Measurements from ENCODE around the gene MACIR. TPM values are rescaled to one million over a fixed set of nuclear protein-coding genes. Genes with fewer than 3 reads are reported as not detected.

The MACIR gene
- total and polyA plus RNA-seq, 9 of the 15 experiments (the other 6 are each of a cell fraction or from before 2014, with no cell fraction given), result 1.4 to 11.6 (median 9.4) TPM

DNA sequence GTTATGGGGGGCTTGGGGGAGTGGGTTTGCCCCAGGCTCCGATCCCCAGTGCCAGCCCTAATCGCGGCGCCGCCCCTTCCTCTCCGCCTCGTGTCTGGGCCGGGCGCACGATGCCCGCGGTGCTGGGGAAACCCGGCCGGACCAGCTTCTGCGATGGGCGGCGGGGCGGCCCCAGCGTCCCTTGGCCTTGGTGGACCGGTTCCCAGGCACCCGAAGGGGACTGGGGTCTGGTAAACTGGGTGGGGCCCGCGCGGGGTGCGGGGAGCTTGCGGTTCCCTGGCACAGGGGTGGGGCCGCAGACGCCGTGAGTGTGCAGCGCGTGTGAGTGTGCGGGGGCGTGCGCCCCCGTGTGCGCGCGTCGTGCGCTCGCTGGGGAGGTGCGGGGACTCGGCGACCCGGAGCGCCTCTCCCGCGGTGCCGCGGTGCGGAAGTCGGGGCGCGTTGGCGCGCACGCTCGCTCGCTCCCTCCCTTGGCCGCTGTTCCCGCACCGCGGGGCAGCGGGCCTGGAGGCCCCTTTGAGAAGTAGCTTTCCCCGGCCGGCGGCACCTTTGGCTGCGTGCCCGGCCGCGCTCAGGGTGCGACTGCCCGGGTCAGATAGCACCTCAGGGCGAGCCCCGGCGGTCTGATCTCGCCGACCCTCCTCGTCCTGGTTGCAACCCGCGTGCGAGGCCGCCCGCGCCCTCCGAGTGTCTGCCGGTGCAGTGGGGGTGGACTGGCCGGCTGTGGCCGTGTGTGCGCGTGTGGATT, 568 bp downstream of the MACIR start (continued):
- no peak for TF ChIP-seq RFX1 (IDR thresholded peaks at IDR 0.05)
- TF ChIP-seq HEY1 (CRISPR knock-in tag; IDR thresholded peaks at IDR 0.05; ENCODE audit: borderline replicate concordance), result no peak
- 0 out of 2 replicates have a peak, but pooled peaks have one; percentile 0 for TF ChIP-seq TEAD4 (IDR thresholded peaks at IDR 0.05; ENCODE audit: low read length)
- no peak for TF ChIP-seq TEAD4 (CRISPR knock-in tag; IDR thresholded peaks at IDR 0.05; ENCODE audit: borderline replicate concordance)
- no peak for TF ChIP-seq ZNF444 (CRISPR knock-in tag; IDR thresholded peaks at IDR 0.05)
- no peak for TF ChIP-seq SFPQ (IDR thresholded peaks at IDR 0.05; ENCODE audit: low read depth, low read length)
- peak; percentile 91 for TF ChIP-seq CXXC5 (CRISPR knock-in tag; IDR thresholded peaks at IDR 0.05)
- TF ChIP-seq ZNF445 (CRISPR knock-in tag; IDR thresholded peaks at IDR 0.05; ENCODE audit: low read depth), result no peak
- no peak for TF ChIP-seq THRB (CRISPR knock-in tag; conservative IDR thresholded peaks at IDR 0.05)
- TF ChIP-seq HDAC2 (IDR thresholded peaks at IDR 0.05), result no peak
- no peak for TF ChIP-seq SMAD3 (CRISPR knock-in tag; conservative IDR thresholded peaks at IDR 0.05)
- TF ChIP-seq ZNF695 (CRISPR knock-in tag; IDR thresholded peaks at IDR 0.05), result no peak
- TF ChIP-seq TAF1 (IDR thresholded peaks at IDR 0.05; ENCODE audit: control insufficient read depth, extremely low read depth, insufficient read depth, low read length, severe bottlenecking), result peak; percentile 29
- peak; percentile 78 for TF ChIP-seq FIP1L1 (IDR thresholded peaks at IDR 0.05; ENCODE audit: low read depth, low read length, poor library complexity, severe bottlenecking)
- no peak for TF ChIP-seq ESRRB (CRISPR knock-in tag; IDR thresholded peaks at IDR 0.05; ENCODE audit: borderline replicate concordance)
- peak; percentile 58; the same call in 1 of the 2 replicates for TF ChIP-seq NKRF (IDR thresholded peaks at IDR 0.05; ENCODE audit: borderline replicate concordance)
